A549 (cell line): ENCODE measurements around the gene NELFA. TPM values are rescaled to one million over a fixed set of nuclear protein-coding genes. Genes with fewer than 3 reads are reported as not detected.

ENCODE experiments used
- ATAC-seq, 2 experiments: fragments of 200-7000 bp in 1 of 2; fragments of >200 bp in 1 of 2; cut with Nextera tagmentation in 1 of 2; cut with Tn5 transposase in 1 of 2; 3 replicates each; pipeline versions ENCODE4 v1.8.0 to v1.9.1; 2018 to 2020; ENCODE audit warnings: mild to moderate bottlenecking in 1 of 2, moderate library complexity in 1 of 2
- CTCF ChIA-PET: fragments of 300-600 bp; sonication (Branson Sonifier 250); formaldehyde crosslinking; extraction: SDS; loops from one replicate; lab custom pipeline; 2021; ENCODE audit warnings: antibody characterized with exemption, inconsistent platforms; lab: Yijun Ruan, JAX
- POLR2A ChIA-PET: fragments of 350-600 bp; formaldehyde crosslinking; extraction: SDS; loops from one replicate; lab custom pipeline; 2021; ENCODE audit warnings: antibody characterized with exemption, inconsistent platforms; lab: Yijun Ruan, JAX
- DNase-seq, 2 experiments: peaks; one replicate each; pipeline versions ENCODE4 v3.0.0 to v3.0.0-alpha.2; 2011 to 2016; ENCODE audit warnings: low read depth in 1 of 2, low spot score in 1 of 2
- FAIRE-seq: peaks from 2 replicates; lab custom pipeline; 2011; peaks lifted over from hg19 to GRCh38; lab: Jason Lieb, UNC
- H3K27ac ChIP-seq, 2 experiments: fragments of >200 bp; sonication (Bioruptor Twin); formaldehyde crosslinking; 3 replicates each; pipeline ENCODE4 v1.5.1; 2016 to 2017
- H3K4me1 ChIP-seq: fragments of >200 bp; sonication (Bioruptor Twin); formaldehyde crosslinking; 3 replicates; pipeline ENCODE4 v1.6.1; 2016
- H3K4me2 ChIP-seq: fragments of >200 bp; sonication (Bioruptor Twin); formaldehyde crosslinking; 3 replicates; pipeline ENCODE4 v1.6.1; 2016
- H3K4me3 ChIP-seq: fragments of >200 bp; sonication (Bioruptor Twin); formaldehyde crosslinking; 3 replicates; pipeline ENCODE4 v1.5.1; 2016
- H3K9me3 ChIP-seq: fragments of >200 bp; sonication (Bioruptor Twin); formaldehyde crosslinking; 3 replicates; pipeline ENCODE4 v1.6.1; 2016
- BHLHE40 ChIP-seq: IDR thresholded peaks from 2 replicates; pipeline ENCODE4 v1.6.1; 2012; ENCODE audit warnings: low read depth, low read length, inconsistent platforms
- CBX2 ChIP-seq: fragments of 200-600 bp; sonication (generic); IDR thresholded peaks from 2 replicates; pipeline ENCODE4 v1.6.1; 2016; ENCODE audit warnings: low read depth, mild to moderate bottlenecking, borderline replicate concordance
- CBX8 ChIP-seq: fragments of 200-600 bp; sonication (generic); IDR thresholded peaks from 2 replicates; pipeline ENCODE4 v1.6.1; 2016
- EP300 ChIP-seq, 2 experiments: fragments of >200 bp; sonication (Bioruptor Twin); formaldehyde crosslinking; IDR thresholded peaks; 2 replicates in 1 of 2; 3 replicates in 1 of 2; pipeline ENCODE4 v1.6.1; 2016 to 2017
- FOXS1 ChIP-seq: fragments of 250-450 bp; sonication (Bioruptor Pico); IDR thresholded peaks from 2 replicates; pipeline ENCODE4 v1.5.0; 2020; ENCODE audit warnings: mild to moderate bottlenecking, moderate library complexity
- GATA3 ChIP-seq: IDR thresholded peaks from 2 replicates; pipeline ENCODE4 v1.6.1; 2012; ENCODE audit warnings: borderline replicate concordance
- HDAC2 ChIP-seq: fragments of 200-600 bp; sonication (generic); IDR thresholded peaks from 2 replicates; pipeline ENCODE4 v1.6.1; 2016
- KDM5A ChIP-seq: fragments of 200-600 bp; sonication (generic); IDR thresholded peaks from 2 replicates; pipeline ENCODE4 v1.6.1; 2016; ENCODE audit warnings: antibody characterized with exemption, mild to moderate bottlenecking
- MAZ ChIP-seq: fragments of 150-350 bp; IDR thresholded peaks from 2 replicates; pipeline ENCODE4 v1.6.1; 2014; ENCODE audit warnings: antibody characterized with exemption, low read depth, low read length, borderline replicate concordance
- NFE2L2 ChIP-seq: fragments of 150-350 bp; conservative IDR thresholded peaks from 2 replicates; pipeline ENCODE4 v1.6.1; 2014; ENCODE audit warnings: low read length
- NPAS2 ChIP-seq: fragments of 250-450 bp; sonication (Bioruptor Pico); IDR thresholded peaks from 2 replicates; pipeline ENCODE4 v1.8.0; 2022; ENCODE audit warnings: mild to moderate bottlenecking, moderate library complexity, borderline replicate concordance
- POLR2A ChIP-seq: IDR thresholded peaks from 2 replicates; pipeline ENCODE4 v1.6.1; 2012; ENCODE audit warnings: mild to moderate bottlenecking, low read length
- RCOR1 ChIP-seq: fragments of 150-350 bp; IDR thresholded peaks from 2 replicates; pipeline ENCODE4 v1.6.1; 2014; ENCODE audit warnings: antibody characterized with exemption, low read length, low read depth
- TFCP2L1 ChIP-seq: fragments of 250-450 bp; sonication (Bioruptor Pico); IDR thresholded peaks from 2 replicates; pipeline ENCODE4 v1.5.0; 2021; ENCODE audit warnings: mild to moderate bottlenecking
- ZSCAN20 ChIP-seq: fragments of 250-450 bp; sonication (Bioruptor Pico); IDR thresholded peaks from 2 replicates; pipeline ENCODE4 v1.8.0; 2022; ENCODE audit warnings: mild to moderate bottlenecking, moderate library complexity
- WGBS: methylation state at CpG from one replicate; pipeline ENCODE4 v1.1.6; 2017; ENCODE audit errors: missing lambda C conversion rate; 5-methylcytosine and 5-hydroxymethylcytosine counted together
- polyA plus RNA-seq, 4 experiments: library from polyadenylated mRNA; depleted of rRNA in 3 of 4; stranded (reverse); fragments of >200 nt; fragmentation: RNase III in 1 of 4; extraction: RNeasy Plus Mini Kit Qiagen cat#74134 plus additional on column Dnase treatment in 1 of 4; gene quantifications; 2 replicates in 3 of 4; 3 replicates in 1 of 4; pipeline ENCODE4 v1.2.3, GENCODE V29; 2011 to 2017
- TF ChIP-seq, protein P1 (sequence below): fragments of 250-450 bp; sonication (Bioruptor Pico); IDR thresholded peaks from 2 replicates; pipeline ENCODE4 v1.5.0; 2021; ENCODE audit warnings: mild to moderate bottlenecking, moderate library complexity, borderline replicate concordance
- TF ChIP-seq, protein P2 (sequence below): IDR thresholded peaks from 2 replicates; pipeline ENCODE4 v1.6.1; 2012
- TF ChIP-seq, protein P3 (sequence below): fragments of >200 bp; sonication (Bioruptor Twin); formaldehyde crosslinking; IDR thresholded peaks from 2 replicates; pipeline ENCODE4 v1.6.1; 2016
- TF ChIP-seq, protein P4 (sequence below): IDR thresholded peaks from 2 replicates; pipeline ENCODE4 v1.6.1; 2012

The NELFA gene
- polyA plus RNA-seq, 2 of the 4 experiments (the other 2 are of a cell fraction), result 11.1 to 18.3 TPM

DNA sequence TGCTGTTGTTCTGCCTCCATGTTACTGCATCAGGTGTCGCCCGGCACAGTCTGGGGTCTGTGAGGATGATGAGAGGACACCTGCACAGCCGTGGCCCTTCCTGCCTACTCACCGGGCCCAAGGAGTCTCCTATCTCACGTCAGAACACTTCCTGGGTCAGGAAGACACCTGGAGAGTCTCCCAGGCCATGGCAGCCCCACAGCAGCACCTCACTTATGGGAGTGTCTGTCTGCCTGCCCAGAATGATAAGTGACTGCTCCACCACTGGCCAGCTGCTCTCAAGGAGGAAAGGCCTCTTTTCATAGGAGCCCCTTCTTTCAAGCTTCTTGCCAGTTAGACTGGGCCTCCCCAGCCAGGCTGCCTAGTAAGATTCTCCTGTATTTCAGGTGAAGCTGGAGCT is 56.1 kb downstream of the NELFA start:
- no peak overlapping the region for H3K27ac ChIP-seq
- 96% methylated on average over 4 of the region's 5 CpGs for WGBS
- no peak for FAIRE-seq

DNA sequence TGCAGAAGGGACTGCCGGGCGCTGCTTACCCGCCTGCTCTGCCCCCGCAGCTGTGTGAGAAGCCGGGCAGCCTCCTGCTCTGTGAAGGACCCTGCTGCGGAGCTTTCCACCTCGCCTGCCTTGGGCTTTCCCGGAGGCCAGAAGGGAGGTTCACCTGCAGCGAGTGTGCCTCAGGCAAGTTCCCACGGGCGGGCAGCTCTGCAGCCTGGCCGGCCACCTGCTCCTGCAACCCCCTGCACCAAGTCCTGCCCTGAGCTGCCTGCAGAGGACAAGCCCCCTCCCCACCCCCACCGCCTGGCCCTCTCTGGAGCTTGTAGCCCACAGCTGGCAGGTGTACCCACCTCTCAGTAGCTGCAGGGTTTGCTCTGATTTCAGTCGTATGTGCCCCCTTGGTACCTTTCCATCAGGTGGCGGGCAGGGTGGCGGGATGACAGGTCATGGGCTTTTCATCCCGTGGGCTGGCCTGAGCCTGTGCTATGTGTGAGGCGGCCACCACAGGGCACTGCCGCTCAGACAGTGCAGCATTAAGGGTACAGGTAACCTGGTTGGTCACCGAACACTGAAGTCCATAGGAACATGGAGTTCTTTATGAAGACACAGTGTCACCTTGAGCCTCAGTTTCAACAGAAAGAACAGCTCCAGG is 56.6 kb downstream of the NELFA start:
- 96% methylated on average over 12 of the region's 20 CpGs for WGBS
- POLR2A ChIA-PET, result no interaction called here

More for the DNA sequence above, 56.1 kb downstream of the NELFA start:
- H3K9me3 ChIP-seq, result no peaks in the 10 kb centered on the region
- TF ChIP-seq RCOR1, result no peak
- TF ChIP-seq HDAC2, result no peak
- TF ChIP-seq TFCP2L1 (CRISPR knock-in tag), result no peak
- TF ChIP-seq, all 56 proteins: peak for 0
- no peak for ATAC-seq
- H3K4me2 ChIP-seq, result no peak overlapping the region
- no peaks in the 10 kb centered on the region for H3K4me1 ChIP-seq
- no peak for DNase-seq
- H3K4me3 ChIP-seq, result no peak overlapping the region
- ChIA-PET POLR2A (no interaction called here), CTCF (interaction anchor here (1.6 kb wide), 1 partner anchor 39 kb away, joined by 3 read pairs; no protein-coding TSS in a partner anchor)

DNA sequence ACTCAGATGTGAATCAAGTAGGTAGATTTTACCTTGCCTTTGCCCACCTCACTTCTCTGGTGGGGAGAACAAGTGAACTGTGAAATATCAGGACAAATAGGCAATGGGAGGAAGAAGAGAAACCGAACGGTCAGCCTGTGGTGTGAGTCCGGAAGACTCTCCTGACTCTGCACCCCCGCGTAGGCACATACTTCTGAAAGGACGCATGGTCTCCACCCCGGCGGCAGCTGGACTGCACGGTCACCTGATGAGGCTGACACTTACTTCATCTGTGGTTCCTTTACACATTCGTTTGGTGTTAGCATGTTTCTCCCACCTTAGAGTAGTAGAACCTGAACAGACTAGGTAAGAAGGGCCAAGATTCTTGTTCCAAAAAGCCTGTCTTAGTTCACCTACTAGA is 58.4 kb downstream of the NELFA start:
- 88% methylated on average over 10 of the region's 10 CpGs for WGBS
- H3K4me3 ChIP-seq, result no peak overlapping the region
- TF ChIP-seq RCOR1 (no peak), NPAS2 (CRISPR knock-in tag) (no peak), BHLHE40 (no peak), ZSCAN20 (no peak), CBX8 (no peak), TFCP2L1 (CRISPR knock-in tag) (no peak), HDAC2 (no peak), CBX2 (no peak)
- TF ChIP-seq, protein P1, sequence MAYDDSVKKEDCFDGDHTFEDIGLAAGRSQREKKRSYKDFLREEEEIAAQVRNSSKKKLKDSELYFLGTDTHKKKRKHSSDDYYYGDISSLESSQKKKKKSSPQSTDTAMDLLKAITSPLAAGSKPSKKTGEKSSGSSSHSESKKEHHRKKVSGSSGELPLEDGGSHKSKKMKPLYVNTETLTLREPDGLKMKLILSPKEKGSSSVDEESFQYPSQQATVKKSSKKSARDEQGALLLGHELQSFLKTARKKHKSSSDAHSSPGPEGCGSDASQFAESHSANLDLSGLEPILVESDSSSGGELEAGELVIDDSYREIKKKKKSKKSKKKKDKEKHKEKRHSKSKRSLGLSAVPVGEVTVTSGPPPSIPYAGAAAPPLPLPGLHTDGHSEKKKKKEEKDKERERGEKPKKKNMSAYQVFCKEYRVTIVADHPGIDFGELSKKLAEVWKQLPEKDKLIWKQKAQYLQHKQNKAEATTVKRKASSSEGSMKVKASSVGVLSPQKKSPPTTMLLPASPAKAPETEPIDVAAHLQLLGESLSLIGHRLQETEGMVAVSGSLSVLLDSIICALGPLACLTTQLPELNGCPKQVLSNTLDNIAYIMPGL (CRISPR knock-in tag), result no peak

More for the DNA sequence above, 56.6 kb downstream of the NELFA start:
- no peak overlapping the region for H3K4me2 ChIP-seq
- H3K4me3 ChIP-seq, result no peak overlapping the region
- no peak for TF ChIP-seq KDM5A
- TF ChIP-seq, protein P2, sequence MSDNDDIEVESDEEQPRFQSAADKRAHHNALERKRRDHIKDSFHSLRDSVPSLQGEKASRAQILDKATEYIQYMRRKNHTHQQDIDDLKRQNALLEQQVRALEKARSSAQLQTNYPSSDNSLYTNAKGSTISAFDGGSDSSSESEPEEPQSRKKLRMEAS, result no peak
- TF ChIP-seq CBX2, result no peak
- TF ChIP-seq, protein P3, sequence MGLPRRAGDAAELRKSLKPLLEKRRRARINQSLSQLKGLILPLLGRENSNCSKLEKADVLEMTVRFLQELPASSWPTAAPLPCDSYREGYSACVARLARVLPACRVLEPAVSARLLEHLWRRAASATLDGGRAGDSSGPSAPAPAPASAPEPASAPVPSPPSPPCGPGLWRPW, result no peak
- no peak for TF ChIP-seq MAZ
- TF ChIP-seq NFE2L2, result no peak
- TF ChIP-seq, protein P4, sequence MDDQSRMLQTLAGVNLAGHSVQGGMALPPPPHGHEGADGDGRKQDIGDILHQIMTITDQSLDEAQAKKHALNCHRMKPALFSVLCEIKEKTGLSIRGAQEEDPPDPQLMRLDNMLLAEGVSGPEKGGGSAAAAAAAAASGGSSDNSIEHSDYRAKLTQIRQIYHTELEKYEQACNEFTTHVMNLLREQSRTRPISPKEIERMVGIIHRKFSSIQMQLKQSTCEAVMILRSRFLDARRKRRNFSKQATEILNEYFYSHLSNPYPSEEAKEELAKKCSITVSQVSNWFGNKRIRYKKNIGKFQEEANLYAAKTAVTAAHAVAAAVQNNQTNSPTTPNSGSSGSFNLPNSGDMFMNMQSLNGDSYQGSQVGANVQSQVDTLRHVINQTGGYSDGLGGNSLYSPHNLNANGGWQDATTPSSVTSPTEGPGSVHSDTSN, result no peak
- no peak for TF ChIP-seq GATA3
- no peak for TF ChIP-seq FOXS1
- TF ChIP-seq BHLHE40, result no peak
- no peak for TF ChIP-seq POLR2A
- no peak for TF ChIP-seq EP300 (IDR thresholded peaks at IDR 0.05)
- no peak for TF ChIP-seq HDAC2
- ATAC-seq, result peak in 1 of 2 experiments; percentile 25; a peak in 2 of 6 replicates
- no peaks in the 10 kb centered on the region for H3K4me1 ChIP-seq
- no peak for DNase-seq
- no peak for FAIRE-seq
- H3K9me3 ChIP-seq, result no peaks in the 10 kb centered on the region
- CTCF ChIA-PET, result interaction anchor here (1.6 kb wide), 1 partner anchor 39 kb away, joined by 3 read pairs; no protein-coding TSS in a partner anchor
- no peak overlapping the region for H3K27ac ChIP-seq

More for the DNA sequence above, 58.4 kb downstream of the NELFA start:
- Histone ChIP-seq H3K27ac (no peak overlapping the region), H3K4me2 (no peak overlapping the region), H3K4me1 (no peaks in the 10 kb centered on the region), H3K9me3 (no peaks in the 10 kb centered on the region)
- no peak for FAIRE-seq
- CTCF ChIA-PET, result no interaction called here
- no peak for DNase-seq
- ATAC-seq, result no peak
- POLR2A ChIA-PET, result no interaction called here
